ENCODE measurements around the gene ZBTB21.

Gene ZBTB21

GRCh38 chr21:42013931-42014330 is 3.8 kb upstream of the ZBTB21 start:
- no peak for TF ChIP-seq CTCF (IDR thresholded peaks at IDR 0.05; ENCODE audit: control insufficient read depth, extremely low read depth, insufficient read depth)
- DNase-seq (ENCODE audit: low read depth): no peak
- H3K4me3 ChIP-seq (ENCODE audit: low read depth, low read length): no peak overlapping the region

DNA sequence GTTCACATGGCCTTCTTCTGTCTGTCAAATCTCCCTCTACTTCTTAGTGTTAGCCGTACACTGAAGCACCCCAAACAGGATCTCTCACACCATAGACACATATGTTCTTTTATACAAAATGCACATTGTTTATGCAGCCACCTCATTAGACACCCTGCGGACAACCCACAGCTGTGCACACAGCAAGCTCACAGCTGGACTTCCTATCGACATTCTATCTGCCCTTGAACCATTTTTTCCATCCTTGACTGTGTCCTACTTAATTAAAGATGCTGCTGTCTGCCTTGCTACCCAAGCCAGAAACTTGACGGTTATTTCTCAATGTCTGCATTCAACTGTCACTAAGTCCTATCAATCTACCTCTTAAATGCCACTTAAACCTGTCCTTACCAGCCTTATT is 3.2 kb upstream of the ZBTB21 start:
- no peak for TF ChIP-seq CTCF (IDR thresholded peaks at IDR 0.05; ENCODE audit: control insufficient read depth, extremely low read depth, insufficient read depth)
- no peak overlapping the region for H3K4me3 ChIP-seq (ENCODE audit: low read depth, low read length)
- DNase-seq (ENCODE audit: low read depth): no peak

DNA sequence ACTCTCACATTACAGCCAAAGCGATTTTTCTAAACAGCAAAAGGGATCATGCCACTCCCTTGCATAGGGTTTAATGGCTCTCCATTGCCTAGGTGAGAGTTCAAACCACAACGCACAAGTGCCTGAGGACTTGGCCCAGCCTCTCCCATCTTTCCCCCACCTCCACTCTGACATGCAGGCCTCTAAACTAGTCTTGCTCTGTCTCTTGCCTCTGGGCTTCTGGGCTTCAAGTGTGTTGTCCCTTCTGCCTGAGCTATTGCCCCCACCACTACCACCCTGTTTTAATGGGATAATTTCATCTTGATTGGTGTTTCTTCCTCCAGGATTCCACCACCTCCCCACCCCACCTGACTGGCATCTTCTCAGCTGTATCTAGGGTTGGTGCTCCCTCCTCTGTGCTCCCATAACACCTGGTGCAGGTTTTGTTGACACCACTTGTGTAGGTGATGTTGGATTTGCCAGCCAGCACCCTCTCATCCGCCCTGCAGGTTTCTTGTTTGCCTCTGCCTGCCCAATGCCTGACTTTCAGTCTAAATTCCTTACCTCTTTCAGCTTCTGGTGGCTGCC is 2.7 kb upstream of the ZBTB21 start:
- TF ChIP-seq CTCF (IDR thresholded peaks at IDR 0.05; ENCODE audit: control insufficient read depth, extremely low read depth, insufficient read depth): no peak
- H3K4me3 ChIP-seq (ENCODE audit: low read depth, low read length): no peak overlapping the region
- DNase-seq (ENCODE audit: low read depth): no peak

DNA sequence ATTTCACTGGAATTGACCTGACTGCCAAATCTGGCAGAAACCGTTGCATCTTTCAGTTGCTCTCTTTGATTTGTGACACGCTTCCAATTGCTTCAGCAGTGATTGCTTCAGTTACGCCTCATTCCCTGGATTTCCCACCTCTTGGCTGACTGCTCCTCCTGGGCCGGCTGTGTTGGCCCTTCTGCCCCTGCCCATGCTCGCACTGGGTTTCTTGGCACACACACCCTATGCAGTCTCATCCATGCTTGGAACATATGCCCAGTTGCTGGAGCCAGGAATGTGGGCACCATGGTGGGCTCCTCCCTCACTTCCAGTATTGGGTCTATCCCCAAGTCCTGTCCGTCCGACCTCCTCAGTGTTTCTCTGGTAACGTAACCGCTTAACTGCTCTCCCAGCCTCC is 2.2 kb upstream of the ZBTB21 start:
- TF ChIP-seq CTCF (IDR thresholded peaks at IDR 0.05; ENCODE audit: control insufficient read depth, extremely low read depth, insufficient read depth): no peak
- H3K4me3 ChIP-seq (ENCODE audit: low read depth, low read length): no peak overlapping the region
- no peak for DNase-seq (ENCODE audit: low read depth)

- TF ChIP-seq CTCF (IDR thresholded peaks at IDR 0.05; ENCODE audit: control insufficient read depth, extremely low read depth, insufficient read depth): peak; percentile 35
- peak overlapping the region; percentile 77 for H3K4me3 ChIP-seq (ENCODE audit: low read depth, low read length)
- no peak for DNase-seq (ENCODE audit: low read depth)
Measured at GRCh38 chr21:42010507-42011495, 641 bp upstream of the ZBTB21 start.

DNA sequence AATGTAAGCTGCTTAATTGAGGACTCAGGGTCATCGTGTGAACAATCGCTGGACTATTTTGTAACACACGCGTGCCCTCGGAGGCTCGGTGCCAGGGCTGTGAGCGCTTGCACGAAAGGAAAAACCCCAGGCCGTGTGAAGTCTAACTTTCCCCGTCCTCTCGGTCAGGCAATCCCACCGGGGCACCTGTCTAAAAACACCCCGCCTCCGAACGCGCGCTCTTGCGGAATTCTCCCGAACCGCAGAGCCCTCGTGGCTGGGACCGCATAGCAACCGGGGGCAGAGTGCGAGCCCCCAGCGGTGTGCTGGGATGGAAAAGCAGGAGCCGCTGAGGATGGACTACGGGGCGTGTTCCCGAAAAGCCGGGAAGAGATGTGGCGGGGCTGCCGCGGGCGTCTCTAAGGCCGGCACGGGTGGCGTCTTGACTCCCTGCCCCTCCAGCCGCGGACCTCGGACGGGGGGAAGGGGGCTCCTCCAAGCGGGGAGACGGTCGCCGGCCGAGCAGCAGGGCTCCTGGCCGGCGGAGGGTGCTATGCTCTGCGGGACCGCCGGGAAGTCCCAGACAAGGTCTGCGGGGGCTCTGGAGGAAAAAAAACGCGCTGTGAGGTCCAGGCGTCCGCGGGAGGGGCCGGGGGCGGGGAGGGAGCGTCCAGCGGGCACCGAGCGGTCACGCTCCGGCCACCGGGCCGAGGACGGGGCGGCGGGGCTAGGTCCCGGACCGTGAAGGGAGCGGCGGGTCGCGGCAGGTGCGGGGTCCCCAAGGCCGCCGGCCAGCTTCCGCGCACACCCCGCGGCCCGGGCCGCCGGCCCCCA is 936 bp downstream of the ZBTB21 start:
- DNase-seq (ENCODE audit: low read depth): no peak
- TF ChIP-seq CTCF (IDR thresholded peaks at IDR 0.05; ENCODE audit: control insufficient read depth, extremely low read depth, insufficient read depth): no peak

More for the DNA sequence above, 936 bp downstream of the ZBTB21 start:
- peak overlapping the region; percentile 77 for H3K4me3 ChIP-seq (ENCODE audit: low read depth, low read length)

Measured in LNCaP clone FGC (cell line).